HG03342 (cell line): ENCODE data around the gene MCCC1.
"Not testable (repeated sequence)": the region's sequence is repeated elsewhere in the genome, so short reads cannot be mapped to it uniquely, and the experiment has no call there.

Source experiments
- ATAC-seq: cut with Tn5 transposase; IDR thresholded peaks from one replicate; pipeline ENCODE4 v1.9.1; 2021; ENCODE audit warnings: mild to moderate bottlenecking, moderate library complexity; ENCODE audit not compliant: unreplicated experiment

Gene MCCC1

GRCh38 chr3:183106635-183107034 is 7.3 kb upstream of the MCCC1 start:
- ATAC-seq: no peak

- ATAC-seq: not testable (repeated sequence)
These were observed 4.7 kb upstream of the MCCC1 start for GRCh38 chr3:183103950-183104349.

GRCh38 chr3:183101040-183101439 is 1.7 kb upstream of the MCCC1 start:
- not testable (repeated sequence) for ATAC-seq

- ATAC-seq: no peak
These were observed 1.1 kb upstream of the MCCC1 start for GRCh38 chr3:183100376-183100775.

GRCh38 chr3:183099838-183100204 is 525 bp upstream of the MCCC1 start:
- no peak for ATAC-seq

GRCh38 chr3:183098536-183099025 is 715 bp downstream of the MCCC1 start:
- no peak for ATAC-seq

GRCh38 chr3:183094711-183095110 is 4.6 kb downstream of the MCCC1 start:
- ATAC-seq: no peak

GRCh38 chr3:183092256-183092655 is 7.0 kb downstream of the MCCC1 start:
- no peak for ATAC-seq

- ATAC-seq: no peak
These were observed 12.1 kb downstream of the MCCC1 start for GRCh38 chr3:183087184-183087583.

- no peak for ATAC-seq
These were observed 13.5 kb downstream of the MCCC1 start for GRCh38 chr3:183085634-183086390.

GRCh38 chr3:183082355-183082915 is 16.9 kb downstream of the MCCC1 start:
- ATAC-seq: no peak

- ATAC-seq: no peak
These were observed 17.7 kb downstream of the MCCC1 start for GRCh38 chr3:183081459-183082183.

GRCh38 chr3:183080628-183081027 is 18.7 kb downstream of the MCCC1 start:
- ATAC-seq: no peak

GRCh38 chr3:183074881-183075280 is 24.4 kb downstream of the MCCC1 start:
- ATAC-seq: no peak

GRCh38 chr3:183074261-183074660 is 25.0 kb downstream of the MCCC1 start:
- no peak for ATAC-seq

- no peak for ATAC-seq
These were observed 25.5 kb downstream of the MCCC1 start for GRCh38 chr3:183073839-183074238.

GRCh38 chr3:183070892-183071291 is 28.4 kb downstream of the MCCC1 start:
- no peak for ATAC-seq

GRCh38 chr3:183069086-183069485 is 30.2 kb downstream of the MCCC1 start:
- ATAC-seq: no peak

- not testable (repeated sequence) for ATAC-seq
These were observed 32.4 kb downstream of the MCCC1 start for GRCh38 chr3:183066891-183067290.

GRCh38 chr3:183064475-183064874 is 34.8 kb downstream of the MCCC1 start:
- ATAC-seq: no peak

- no peak for ATAC-seq
These were observed 37.7 kb downstream of the MCCC1 start for GRCh38 chr3:183061391-183062172.
